BE2C (cell line): ENCODE data around the gene SLC16A10.

Source experiments
- DNase-seq: peaks from one replicate; pipeline ENCODE4 v3.0.0-alpha.2; 2020
- H3K27me3 ChIP-seq: fragments of 250-450 bp; sonication (Bioruptor Pico); 2 replicates; pipeline ENCODE4 v1.5.1; 2020; ENCODE audit warnings: mild to moderate bottlenecking
- H3K36me3 ChIP-seq: fragments of 250-450 bp; sonication (Bioruptor Pico); 2 replicates; pipeline ENCODE4 v1.5.1; 2020; ENCODE audit warnings: mild to moderate bottlenecking
- H3K4me1 ChIP-seq: fragments of 250-450 bp; sonication (Bioruptor Pico); 2 replicates; pipeline ENCODE4 v1.5.1; 2020
- H3K4me3 ChIP-seq: 2 replicates; pipeline ENCODE4 v1.5.1; 2011; ENCODE audit warnings: low read depth, low read length
- H3K9me3 ChIP-seq: fragments of 250-450 bp; sonication (Bioruptor Pico); 2 replicates; pipeline ENCODE4 v1.5.1; 2020
- CTCF ChIP-seq: IDR thresholded peaks from 2 replicates; pipeline ENCODE4 v1.5.1; 2012; ENCODE audit warnings: mild to moderate bottlenecking, low read depth, low read length

SLC16A10 gene

GRCh38 chr6:111204305-111204704, 117.0 kb downstream of the SLC16A10 start:
- DNase-seq, result no peak
- no peaks in the 10 kb centered on the region for H3K27me3 ChIP-seq
- no peaks in the 10 kb centered on the region for H3K36me3 ChIP-seq
- peaks cover 2% of the 10 kb centered on the region; the same call in 1 of the 2 replicates for H3K4me1 ChIP-seq
- no peaks in the 10 kb centered on the region for H3K9me3 ChIP-seq
- H3K4me3 ChIP-seq, result no peak overlapping the region
- no peak for TF ChIP-seq CTCF

- H3K4me3 ChIP-seq, result no peak overlapping the region
Observed at GRCh38 chr6:111204881-111205280, 117.6 kb downstream of the SLC16A10 start.

GRCh38 chr6:111205502-111205901, 118.2 kb downstream of the SLC16A10 start:
- no peaks in the 10 kb centered on the region for H3K36me3 ChIP-seq
- TF ChIP-seq CTCF, result no peak
- H3K9me3 ChIP-seq, result no peaks in the 10 kb centered on the region
- no peak overlapping the region for H3K4me3 ChIP-seq
- H3K27me3 ChIP-seq, result no peaks in the 10 kb centered on the region
- no peak for DNase-seq
- H3K4me1 ChIP-seq, result no peaks in the 10 kb centered on the region

More at GRCh38 chr6:111204881-111205280, 117.6 kb downstream of the SLC16A10 start:
- DNase-seq, result no peak
- no peaks in the 10 kb centered on the region for H3K27me3 ChIP-seq
- H3K36me3 ChIP-seq, result no peaks in the 10 kb centered on the region
- TF ChIP-seq CTCF, result no peak
- H3K9me3 ChIP-seq, result no peaks in the 10 kb centered on the region
- peaks cover 2% of the 10 kb centered on the region; the same call in 1 of the 2 replicates for H3K4me1 ChIP-seq

GRCh38 chr6:111207141-111207858, 120.0 kb downstream of the SLC16A10 start:
- Histone ChIP-seq H3K4me3 (no peak overlapping the region), H3K4me1 (no peaks in the 10 kb centered on the region), H3K36me3 (no peaks in the 10 kb centered on the region), H3K9me3 (no peaks in the 10 kb centered on the region), H3K27me3 (no peaks in the 10 kb centered on the region)
- DNase-seq, result peak; percentile 20
- TF ChIP-seq CTCF, result no peak

GRCh38 chr6:111208933-111209332, 121.6 kb downstream of the SLC16A10 start:
- no peak for DNase-seq
- TF ChIP-seq CTCF, result no peak
- H3K4me1 ChIP-seq, result no peaks in the 10 kb centered on the region
- H3K9me3 ChIP-seq, result no peaks in the 10 kb centered on the region
- H3K27me3 ChIP-seq, result no peaks in the 10 kb centered on the region
- no peak overlapping the region for H3K4me3 ChIP-seq
- no peaks in the 10 kb centered on the region for H3K36me3 ChIP-seq

- Histone ChIP-seq H3K27me3 (no peaks in the 10 kb centered on the region), H3K4me3 (no peak overlapping the region), H3K9me3 (no peaks in the 10 kb centered on the region), H3K36me3 (no peaks in the 10 kb centered on the region), H3K4me1 (no peaks in the 10 kb centered on the region)
- TF ChIP-seq CTCF, result peak; percentile 76
- DNase-seq, result peak; percentile 22
Observed at GRCh38 chr6:111210194-111210728, 123.0 kb downstream of the SLC16A10 start.
